Anterior cingulate cortex (tissue), 58 donors: Measurements from ENCODE around the gene CELA3B.
"Not testable (repeated sequence)": the region's sequence is repeated elsewhere in the genome, so short reads cannot be mapped to it uniquely, and the experiment has no call there.

Experiments
- DNase-seq, 58 donors: peaks; one replicate each; lab custom pipeline; 2025; lab: John Stamatoyannopoulos, UW

The CELA3B gene

GRCh38 chr1:21942464-21942863 lies 34.4 kb upstream of the CELA3B start:
- DNase-seq, result no peak

GRCh38 chr1:21942959-21943640 lies 33.7 kb upstream of the CELA3B start:
- DNase-seq, result peak in 3 of 58 donors; percentile 5 to 15 (median 5)

- no peak for DNase-seq
These were observed 32.1 kb upstream of the CELA3B start for GRCh38 chr1:21944733-21945073.

GRCh38 chr1:21946836-21947587 lies 29.8 kb upstream of the CELA3B start:
- no peak for DNase-seq

- DNase-seq, result no peak
These were observed 26.1 kb upstream of the CELA3B start for GRCh38 chr1:21950734-21951133.

- DNase-seq, result no peak
These were observed 25.5 kb upstream of the CELA3B start for GRCh38 chr1:21951226-21951870.

- no peak for DNase-seq
These were observed 23.9 kb upstream of the CELA3B start for GRCh38 chr1:21952786-21953520.

GRCh38 chr1:21955058-21955457 lies 21.8 kb upstream of the CELA3B start:
- DNase-seq, result no peak

GRCh38 chr1:21955501-21956281 lies 21.1 kb upstream of the CELA3B start:
- DNase-seq, result no peak

- peak in 1 of 58 donors; percentile 19 for DNase-seq
These were observed 19.9 kb upstream of the CELA3B start for GRCh38 chr1:21956720-21957552.

- DNase-seq, result no peak
These were observed 15.5 kb upstream of the CELA3B start for GRCh38 chr1:21961337-21961736.

GRCh38 chr1:21961799-21962198 lies 15.0 kb upstream of the CELA3B start:
- DNase-seq, result no peak

- peak in 55 of 58 donors; percentile 5 to 82 (median 41) for DNase-seq
These were observed 13.2 kb upstream of the CELA3B start for GRCh38 chr1:21963477-21964217.

GRCh38 chr1:21966247-21967000 lies 10.4 kb upstream of the CELA3B start:
- no peak for DNase-seq

- DNase-seq, result not testable (repeated sequence)
These were observed 9.6 kb upstream of the CELA3B start for GRCh38 chr1:21967216-21967615.

GRCh38 chr1:21969066-21969465 lies 7.8 kb upstream of the CELA3B start:
- peak in 1 of 58 donors; percentile 28 for DNase-seq

- not testable (repeated sequence) for DNase-seq
These were observed 6.3 kb upstream of the CELA3B start for GRCh38 chr1:21970523-21970922.

GRCh38 chr1:21972973-21973441 lies 3.8 kb upstream of the CELA3B start:
- not testable (repeated sequence) for DNase-seq
